ENCODE results near the gene POLR1A. TPM values are rescaled to one million over a fixed set of nuclear protein-coding genes. Genes with fewer than 3 reads are reported as not detected.

The POLR1A gene
- polyA plus RNA-seq, 3 donors = 20.1 to 21.6 (median 21.0) TPM

GRCh38 chr2:85975581-85975980 is 130.1 kb downstream of the POLR1A start:
- DNase-seq (ENCODE audit: extremely low read depth in 1 of 11, low read depth in 9 of 11, low spot score in 4 of 11) = no peak

DNA sequence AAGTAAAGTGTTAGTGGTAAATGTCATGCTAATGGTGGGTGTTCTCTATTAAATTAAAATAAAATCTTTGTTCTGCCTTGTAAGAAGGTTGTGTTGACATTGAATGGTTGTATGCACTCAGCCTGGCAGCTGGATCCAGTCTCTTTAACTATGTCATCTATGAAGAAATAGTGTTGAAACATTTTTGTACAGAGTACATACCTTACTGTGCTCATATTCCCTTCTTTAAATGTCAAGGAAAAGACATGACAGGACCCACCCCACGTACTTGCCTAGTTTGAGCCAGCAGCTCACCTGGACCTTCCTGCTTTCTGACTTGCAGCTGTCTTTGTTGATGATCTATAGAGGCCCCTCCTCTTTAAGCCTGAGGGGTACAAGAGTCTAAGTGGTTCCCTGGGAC is 131.3 kb downstream of the POLR1A start:
- DNase-seq (ENCODE audit: extremely low read depth in 1 of 11, low read depth in 9 of 11, low spot score in 4 of 11) = no peak

GRCh38 chr2:85972355-85972754 is 133.3 kb downstream of the POLR1A start:
- DNase-seq (ENCODE audit: extremely low read depth in 1 of 11, low read depth in 9 of 11, low spot score in 4 of 11) = no peak

- no peak for DNase-seq (ENCODE audit: extremely low read depth in 1 of 11, low read depth in 9 of 11, low spot score in 4 of 11)
Observed at GRCh38 chr2:85971366-85971765, 134.3 kb downstream of the POLR1A start.

Other genes with a start within 250 kb of the POLR1A start
- gene ST3GAL5, start 216.9 kb downstream of the POLR1A start, polyA plus RNA-seq (ENCODE audit: insufficient read length in 3 of 3) = 10 to 100 TPM in 2 of 3 donors, 1 to 10 TPM in 1; 9.1 to 12.3 (median 10.1) TPM
- gene PTCD3, start 349 bp upstream of the POLR1A start, polyA plus RNA-seq (ENCODE audit: insufficient read length in 3 of 3) = 100 to 1,000 TPM; 117 to 155 (median 139) TPM
- 100 to 1,000 TPM; 102 to 113 (median 109) TPM for gene IMMT, start 89.6 kb upstream of the POLR1A start, polyA plus RNA-seq (ENCODE audit: insufficient read length in 3 of 3)
- gene MRPL35, start 93.6 kb upstream of the POLR1A start, polyA plus RNA-seq (ENCODE audit: insufficient read length in 3 of 3) = 10 to 100 TPM; 43.4 to 52.9 (median 47.2) TPM
- gene REEP1, start 231.7 kb upstream of the POLR1A start, polyA plus RNA-seq (ENCODE audit: insufficient read length in 3 of 3) = 1 to 10 TPM; 2.6 to 3.5 (median 3.2) TPM

Measured in renal cortex interstitium (tissue), 11 donors.